Stimulated activated naive B cell treated with anti-CD40 and anti-IgM and Interleukin-4, amounts not matched to agents 10 μg/mL and 1 μg/mL and 100 μg/mL, for 72 hours (primary cell): ENCODE measurements around the gene GINS2.

ENCODE experiments used
- ATAC-seq, 2 donors: fragments of 150-1000 bp; cut with Tn5 transposase; replicated peaks; 2 replicates each; pipeline ENCODE4 v1.10.0; 2021; ENCODE audit warnings: moderate library complexity in 1 of 2
- DNase-seq: peaks from one replicate; pipeline ENCODE4 v3.0.0; 2021
- H3K27ac Mint-ChIP-seq: one replicate; pipeline ENCODE4 v1.8.0; 2022; ENCODE audit warnings: mild to moderate bottlenecking, mixed read lengths
- H3K27me3 Mint-ChIP-seq, 2 donors: one replicate each; pipeline ENCODE4 v1.8.0; 2022; ENCODE audit warnings: mixed read lengths in 2 of 2
- H3K36me3 Mint-ChIP-seq, 2 donors: one replicate each; pipeline ENCODE4 v1.8.0; 2022; ENCODE audit warnings: mixed read lengths in 2 of 2, mild to moderate bottlenecking in 1 of 2
- H3K4me1 Mint-ChIP-seq, 2 donors: one replicate each; pipeline ENCODE4 v1.8.0; 2022; ENCODE audit warnings: mixed read lengths in 2 of 2, mild to moderate bottlenecking in 1 of 2
- H3K4me3 Mint-ChIP-seq, 2 donors: one replicate each; pipeline ENCODE4 v1.8.0; 2022; ENCODE audit warnings: mild to moderate bottlenecking in 2 of 2, mixed read lengths in 2 of 2, moderate library complexity in 1 of 2
- H3K9me3 Mint-ChIP-seq, 2 donors: one replicate each; pipeline ENCODE4 v1.8.0; 2022; ENCODE audit warnings: mixed read lengths in 2 of 2, mild to moderate bottlenecking in 1 of 2

GINS2 gene

DNA sequence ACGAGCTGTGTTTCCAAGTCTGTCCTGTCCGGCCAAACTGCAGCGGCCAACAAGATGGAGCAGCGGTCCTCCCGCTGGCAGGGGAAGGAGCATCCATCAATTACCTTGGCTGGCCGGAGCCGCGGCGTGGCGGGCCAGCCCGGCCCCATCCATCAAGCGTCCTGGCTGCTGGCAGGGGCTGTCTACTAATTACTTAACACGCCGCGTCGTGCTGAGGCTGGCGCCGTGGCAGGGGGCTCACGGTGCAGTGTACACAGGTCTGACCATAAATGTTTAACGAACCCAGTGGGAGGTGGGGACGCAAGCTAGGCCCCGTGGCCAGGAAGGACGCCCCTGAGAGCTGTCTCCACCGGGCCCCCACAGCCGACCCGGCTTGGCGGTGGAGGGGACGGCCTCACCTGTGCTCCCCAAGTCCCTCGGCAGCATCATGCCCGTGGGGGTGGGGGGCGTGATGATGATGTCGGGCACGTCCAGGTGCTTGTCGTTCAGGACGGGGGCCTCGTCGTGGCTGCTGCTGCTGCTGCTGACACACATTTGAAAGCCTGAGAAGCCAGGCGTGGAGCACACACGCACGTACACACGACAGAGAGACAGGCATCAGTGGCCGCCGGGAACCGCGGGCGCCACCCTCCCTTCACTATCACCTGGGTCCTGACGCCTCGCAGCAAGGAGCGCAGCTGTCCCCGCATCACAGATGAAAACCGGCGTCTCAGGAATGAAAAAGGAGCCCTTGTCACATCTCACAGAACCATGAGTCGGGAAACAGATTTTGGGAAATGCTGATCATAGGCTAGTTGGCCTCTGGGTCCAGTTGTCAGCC is 21.2 kb upstream of the GINS2 start:
- H3K36me3 Mint-ChIP-seq = peaks cover 13 to 31% of the 10 kb centered on the region in 2 donors
- ATAC-seq (no peak), DNase-seq (no peak)
- H3K4me1 Mint-ChIP-seq = peaks cover 0 to 2% of the 10 kb centered on the region in 2 donors
- H3K27me3 Mint-ChIP-seq = no peaks in the 10 kb centered on the region
- no peak overlapping the region for H3K4me3 Mint-ChIP-seq
- no peak overlapping the region for H3K27ac Mint-ChIP-seq
- peaks cover 4 to 5% of the 10 kb centered on the region in 2 donors for H3K9me3 Mint-ChIP-seq

GRCh38 chr16:85708338-85708737 is 19.6 kb upstream of the GINS2 start:
- H3K9me3 Mint-ChIP-seq = peaks cover 4 to 5% of the 10 kb centered on the region in 2 donors
- no peaks in the 10 kb centered on the region for H3K27me3 Mint-ChIP-seq
- ATAC-seq (no peak), DNase-seq (no peak)
- H3K4me3 Mint-ChIP-seq = no peak overlapping the region
- peaks cover 13 to 25% of the 10 kb centered on the region in 2 donors for H3K36me3 Mint-ChIP-seq
- no peak overlapping the region for H3K27ac Mint-ChIP-seq
- no peaks in the 10 kb centered on the region for H3K4me1 Mint-ChIP-seq

DNA sequence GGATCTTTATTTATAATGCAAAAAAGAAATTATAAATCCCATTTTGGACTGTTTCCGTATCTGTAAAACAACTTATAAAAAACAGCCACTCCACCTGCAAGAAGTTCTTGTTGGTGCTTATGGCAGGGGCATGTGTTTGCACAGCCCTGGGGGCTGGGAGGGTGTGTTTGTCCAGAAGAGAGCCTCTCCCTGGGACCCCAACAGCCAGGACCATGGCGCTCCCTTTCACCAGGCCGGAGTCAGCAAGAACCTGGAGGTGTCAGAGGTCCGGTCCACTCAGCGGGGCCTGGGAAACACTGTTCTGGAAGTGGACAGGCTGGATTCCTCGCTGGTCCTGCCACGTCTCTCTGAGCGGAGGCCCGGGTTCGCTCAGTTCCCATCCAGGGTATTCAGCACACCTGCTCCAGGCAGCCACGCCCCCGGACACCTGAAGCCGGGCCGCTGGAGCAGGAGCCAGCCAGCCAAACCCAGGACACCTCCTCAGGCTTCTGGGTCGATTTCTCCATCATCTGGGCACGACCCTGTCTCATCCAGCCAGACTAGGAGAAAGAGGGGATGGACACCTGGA is 18.9 kb upstream of the GINS2 start:
- peaks cover 4% of the 10 kb centered on the region in 2 donors for H3K9me3 Mint-ChIP-seq
- H3K4me1 Mint-ChIP-seq = no peaks in the 10 kb centered on the region
- DNase-seq (no peak), ATAC-seq (no peak)
- H3K27ac Mint-ChIP-seq = no peak overlapping the region
- peaks cover 10 to 18% of the 10 kb centered on the region in 2 donors for H3K36me3 Mint-ChIP-seq
- no peaks in the 10 kb centered on the region for H3K27me3 Mint-ChIP-seq
- H3K4me3 Mint-ChIP-seq = no peak overlapping the region

DNA sequence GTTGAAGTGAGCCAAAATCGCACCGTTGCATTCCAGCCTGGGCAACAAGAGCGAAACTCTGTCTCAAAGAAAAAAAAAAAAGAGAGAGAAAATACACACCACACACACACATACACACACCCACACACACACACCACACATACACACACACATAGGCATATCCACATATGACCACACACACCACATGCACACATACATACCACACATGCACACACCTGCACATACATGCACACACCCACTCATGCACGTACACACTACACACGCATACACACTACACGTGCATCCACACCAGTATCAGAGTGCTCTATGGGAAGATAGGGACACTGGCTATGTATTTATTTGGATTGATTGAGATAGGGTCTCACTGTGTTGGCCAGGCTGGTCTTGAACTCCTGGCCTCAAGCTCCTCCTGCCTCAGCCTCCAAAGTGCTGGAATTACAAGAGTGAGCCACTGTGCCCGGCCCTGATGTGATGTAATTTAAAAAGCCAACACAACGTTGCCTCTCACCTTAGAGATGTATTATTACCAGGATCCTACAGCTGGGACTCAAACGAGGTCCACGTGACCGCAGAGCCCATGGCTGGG is 17.8 kb upstream of the GINS2 start:
- H3K9me3 Mint-ChIP-seq = no peaks in the 10 kb centered on the region
- no peaks in the 10 kb centered on the region for H3K27me3 Mint-ChIP-seq
- DNase-seq (no peak), ATAC-seq (no peak)
- peaks cover 3 to 11% of the 10 kb centered on the region in 2 donors for H3K36me3 Mint-ChIP-seq
- H3K4me3 Mint-ChIP-seq = no peak overlapping the region
- H3K27ac Mint-ChIP-seq = no peak overlapping the region
- H3K4me1 Mint-ChIP-seq = no peaks in the 10 kb centered on the region

GRCh38 chr16:85704900-85705846 is 16.4 kb upstream of the GINS2 start:
- ATAC-seq (no peak), DNase-seq (no peak)
- Mint-ChIP-seq H3K4me1 (no peaks in the 10 kb centered on the region), H3K4me3 (no peak overlapping the region), H3K9me3 (no peaks in the 10 kb centered on the region), H3K36me3 (peaks cover 3 to 8% of the 10 kb centered on the region in 2 donors), H3K27me3 (no peaks in the 10 kb centered on the region), H3K27ac (no peak overlapping the region)

- H3K9me3 Mint-ChIP-seq = no peaks in the 10 kb centered on the region
- peaks cover 3 to 8% of the 10 kb centered on the region in 2 donors for H3K36me3 Mint-ChIP-seq
- H3K4me1 Mint-ChIP-seq = no peaks in the 10 kb centered on the region
- H3K27me3 Mint-ChIP-seq = no peaks in the 10 kb centered on the region
- no peak overlapping the region for H3K4me3 Mint-ChIP-seq
- H3K27ac Mint-ChIP-seq = no peak overlapping the region
- ATAC-seq = no peak
- no peak for DNase-seq
Observed at GRCh38 chr16:85704011-85704410, 15.3 kb upstream of the GINS2 start.

- DNase-seq = no peak
- Mint-ChIP-seq H3K27me3 (no peaks in the 10 kb centered on the region), H3K9me3 (no peaks in the 10 kb centered on the region), H3K36me3 (peaks cover 0 to 4% of the 10 kb centered on the region in 2 donors), H3K27ac (no peak overlapping the region), H3K4me3 (no peak overlapping the region), H3K4me1 (no peaks in the 10 kb centered on the region)
- no peak for ATAC-seq
Observed at GRCh38 chr16:85699628-85700027, 10.9 kb upstream of the GINS2 start.

DNA sequence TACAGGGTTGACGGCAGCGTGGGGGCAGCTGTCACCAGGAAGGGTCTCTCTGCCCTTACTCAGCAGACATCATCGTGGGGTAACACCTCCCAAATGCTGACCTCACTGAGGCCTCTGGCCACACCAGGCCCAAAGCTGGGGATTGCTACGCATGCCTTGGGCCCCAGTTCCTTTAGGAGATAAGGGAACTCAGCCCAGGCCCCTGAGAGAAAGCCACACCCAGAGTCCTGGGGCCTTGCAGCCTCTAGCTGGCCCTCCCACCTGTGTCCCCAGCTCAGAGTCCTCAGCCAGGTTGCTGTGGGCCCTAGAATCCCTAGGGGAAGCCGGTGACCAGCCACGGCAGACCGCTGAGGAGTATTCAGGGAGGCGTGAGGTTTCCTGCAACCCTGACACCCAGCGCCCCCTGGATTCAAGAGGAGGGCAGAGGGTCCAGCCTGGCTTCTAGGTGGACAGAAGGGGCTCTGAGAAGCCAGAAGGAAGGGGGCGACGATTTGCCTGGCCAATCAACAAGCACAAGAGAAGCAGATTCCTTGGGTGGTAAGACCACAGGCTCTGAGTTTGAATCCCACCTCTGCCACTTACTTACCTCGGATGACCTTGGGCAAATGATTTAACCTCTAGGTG is 10.3 kb upstream of the GINS2 start:
- DNase-seq (no peak), ATAC-seq (no peak)
- H3K4me1 Mint-ChIP-seq = no peaks in the 10 kb centered on the region
- peaks cover 0 to 4% of the 10 kb centered on the region in 2 donors for H3K36me3 Mint-ChIP-seq
- no peaks in the 10 kb centered on the region for H3K9me3 Mint-ChIP-seq
- no peak overlapping the region for H3K4me3 Mint-ChIP-seq
- no peaks in the 10 kb centered on the region for H3K27me3 Mint-ChIP-seq
- no peak overlapping the region for H3K27ac Mint-ChIP-seq

DNA sequence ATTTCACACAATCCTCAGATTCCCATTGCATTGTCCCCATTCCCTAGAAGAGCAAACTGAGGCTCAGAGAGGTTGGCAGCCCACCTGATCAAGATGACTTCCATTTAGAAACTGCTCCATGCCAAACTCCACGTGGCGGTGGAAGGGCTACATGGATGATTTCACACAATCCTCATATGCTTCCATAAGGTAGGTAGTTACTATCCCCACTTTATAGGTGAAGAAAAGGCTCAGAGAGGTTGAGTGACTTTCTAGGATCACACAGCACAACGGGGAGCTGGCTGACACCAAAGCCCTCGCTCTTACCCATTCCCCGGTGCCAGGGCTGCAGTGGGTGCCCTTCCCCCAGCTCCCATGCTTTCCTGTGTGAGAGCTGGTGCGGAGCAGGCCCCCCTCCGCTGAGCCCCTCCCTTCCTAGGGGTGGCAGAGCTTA is 9.7 kb upstream of the GINS2 start:
- Mint-ChIP-seq H3K27me3 (no peaks in the 10 kb centered on the region), H3K9me3 (no peaks in the 10 kb centered on the region), H3K27ac (no peak overlapping the region), H3K36me3 (peaks cover 0 to 4% of the 10 kb centered on the region in 2 donors), H3K4me1 (no peaks in the 10 kb centered on the region), H3K4me3 (no peak overlapping the region)
- no peak for DNase-seq
- no peak for ATAC-seq

- ATAC-seq (no peak), DNase-seq (no peak)
- H3K27ac Mint-ChIP-seq = no peak overlapping the region
- no peaks in the 10 kb centered on the region for H3K4me1 Mint-ChIP-seq
- no peaks in the 10 kb centered on the region for H3K9me3 Mint-ChIP-seq
- H3K27me3 Mint-ChIP-seq = no peaks in the 10 kb centered on the region
- peaks cover 0 to 4% of the 10 kb centered on the region in 2 donors for H3K36me3 Mint-ChIP-seq
- no peak overlapping the region for H3K4me3 Mint-ChIP-seq
Observed at GRCh38 chr16:85697431-85697830, 8.7 kb upstream of the GINS2 start.

DNA sequence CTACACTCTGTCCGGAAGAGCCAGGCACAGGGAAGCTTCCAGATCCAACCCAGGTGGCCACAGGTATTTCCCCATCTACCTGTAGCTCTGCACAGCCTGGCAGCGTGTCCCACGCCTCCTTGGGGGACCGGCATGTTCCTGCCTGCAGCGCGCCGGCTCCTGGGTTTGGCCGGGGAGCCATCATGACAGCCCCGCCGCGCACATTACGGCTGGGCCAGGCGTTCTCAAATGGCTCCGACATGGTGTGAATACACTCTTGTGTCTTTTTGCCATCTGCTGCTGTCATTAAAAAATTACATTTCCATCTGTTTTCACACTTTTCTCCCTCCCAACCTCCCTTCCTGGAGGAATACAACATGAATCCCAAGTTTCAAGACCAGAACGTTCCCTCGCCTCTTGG is 8.0 kb upstream of the GINS2 start:
- Mint-ChIP-seq H3K4me3 (no peak overlapping the region), H3K36me3 (peaks cover 0 to 4% of the 10 kb centered on the region in 2 donors), H3K4me1 (no peaks in the 10 kb centered on the region), H3K9me3 (no peaks in the 10 kb centered on the region), H3K27ac (no peak overlapping the region), H3K27me3 (no peaks in the 10 kb centered on the region)
- ATAC-seq = no peak
- DNase-seq = no peak

DNA sequence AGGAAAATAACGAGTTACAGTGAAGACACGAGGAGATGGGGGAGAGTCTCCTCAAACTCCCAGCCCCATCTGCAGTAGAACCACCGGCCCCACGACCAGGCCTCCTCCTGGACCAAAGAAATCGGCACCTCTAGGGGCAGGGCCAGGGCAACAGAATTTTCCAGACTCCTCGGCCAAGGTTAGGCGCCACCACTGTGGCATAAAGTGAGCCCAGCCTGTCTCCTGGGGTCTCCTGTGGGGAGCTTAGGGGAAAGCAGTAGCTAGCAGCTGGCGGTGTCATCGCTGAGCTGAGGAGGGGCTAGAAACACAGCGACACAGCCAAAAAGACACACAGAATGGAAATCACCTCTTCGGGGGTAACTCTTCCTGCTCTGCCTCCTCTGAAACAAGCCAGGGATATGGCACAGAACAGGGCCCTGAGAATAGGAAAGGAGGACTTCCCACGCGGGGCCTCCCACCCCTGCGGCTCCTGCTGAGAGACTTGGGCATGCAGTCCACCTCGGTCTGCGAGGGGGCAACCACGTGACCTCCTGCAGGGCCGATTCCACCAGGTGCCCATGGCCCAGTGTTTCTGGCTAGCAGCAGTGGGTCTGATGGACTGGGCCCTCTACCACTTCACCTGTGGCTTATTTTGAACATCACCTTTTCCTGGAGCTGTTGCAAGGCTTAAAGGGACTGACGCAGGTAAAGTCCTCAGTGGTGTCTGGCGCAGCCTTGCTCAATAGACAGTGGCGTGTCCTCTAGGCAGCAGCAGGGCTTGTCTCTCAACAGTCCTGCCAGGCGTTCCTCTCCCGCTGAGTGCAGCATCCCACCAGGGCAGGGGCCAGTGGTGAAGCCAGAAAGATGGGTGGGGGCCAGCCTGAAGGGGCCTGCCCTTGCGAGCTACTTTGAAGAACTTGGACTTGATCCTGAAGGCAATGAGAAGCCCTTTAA is 6.7 kb upstream of the GINS2 start:
- Mint-ChIP-seq H3K9me3 (no peaks in the 10 kb centered on the region), H3K27me3 (peaks cover 0 to 2% of the 10 kb centered on the region in 2 donors), H3K4me1 (no peaks in the 10 kb centered on the region), H3K4me3 (no peak overlapping the region), H3K36me3 (no peaks in the 10 kb centered on the region), H3K27ac (no peak overlapping the region)
- DNase-seq (no peak), ATAC-seq (no peak)

DNA sequence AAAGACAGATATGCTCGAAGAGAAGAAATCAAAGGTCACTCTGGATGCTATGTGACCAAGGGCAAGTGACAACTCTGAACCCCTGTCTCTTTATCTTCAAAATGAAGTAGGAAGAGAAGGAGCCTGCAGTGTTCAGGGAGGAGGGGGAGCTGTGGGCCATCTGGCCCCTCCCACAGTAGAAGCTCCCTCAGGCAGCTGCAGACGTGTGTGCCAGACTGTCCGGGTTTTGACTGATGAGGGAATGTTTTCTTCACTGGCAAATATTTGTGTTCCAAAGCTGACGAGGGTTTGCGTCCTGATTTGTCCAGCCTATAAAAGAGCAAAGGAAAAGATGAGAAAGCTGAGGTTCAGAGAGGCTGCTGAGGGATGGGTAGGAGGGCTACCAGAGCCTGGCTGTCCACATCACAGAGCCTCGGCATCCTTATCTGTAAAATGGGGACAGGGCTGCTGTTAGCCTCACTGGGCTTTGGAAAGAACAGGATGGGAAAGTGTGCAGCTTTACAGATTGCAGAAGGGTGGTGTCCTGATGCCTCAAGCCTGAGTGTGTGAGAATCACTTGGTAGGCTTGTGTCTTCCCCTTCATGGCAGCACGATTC is 1.8 kb upstream of the GINS2 start:
- Mint-ChIP-seq H3K4me1 (peaks cover 3 to 24% of the 10 kb centered on the region in 2 donors), H3K27ac (no peak overlapping the region), H3K9me3 (no peaks in the 10 kb centered on the region), H3K4me3 (no peak overlapping the region), H3K27me3 (peaks cover 0 to 3% of the 10 kb centered on the region in 2 donors), H3K36me3 (peaks cover 4 to 5% of the 10 kb centered on the region in 2 donors)
- DNase-seq (no peak), ATAC-seq (no peak)
